Loucy (cell line): ENCODE data around the gene ARRDC1.

Experiments used
- H2AFZ ChIP-seq: fragments of 200-600 bp; sonication (generic); 2 replicates; pipeline ENCODE4 v1.6.0; 2016; ENCODE audit warnings: antibody characterized with exemption, mild to moderate bottlenecking, low read length, moderate library complexity
- H3F3A ChIP-seq: fragments of 200-600 bp; 2 replicates; pipeline ENCODE4 v1.6.0; 2016; ENCODE audit warnings: antibody characterized with exemption, low read depth, mild to moderate bottlenecking
- H3K27me3 ChIP-seq: fragments of 200-600 bp; sonication (generic); 2 replicates; pipeline ENCODE4 v1.6.1; 2014; ENCODE audit warnings: low read length, mild to moderate bottlenecking; ENCODE audit not compliant: insufficient read depth, poor library complexity, severe bottlenecking
- H3K36me3 ChIP-seq: fragments of 200-600 bp; sonication (generic); 2 replicates; pipeline ENCODE4 v1.6.1; 2016; ENCODE audit warnings: low read length; ENCODE audit not compliant: insufficient read depth
- H3K4me1 ChIP-seq: fragments of 200-600 bp; sonication (generic); 2 replicates; pipeline ENCODE4 v1.5.1; 2014; ENCODE audit warnings: low read length, mild to moderate bottlenecking; ENCODE audit not compliant: insufficient read depth, poor library complexity, severe bottlenecking
- H3K4me2 ChIP-seq: fragments of 200-600 bp; sonication (generic); 2 replicates; pipeline ENCODE4 v1.6.0; 2014; ENCODE audit warnings: antibody characterized with exemption, low read length, low read depth, mild to moderate bottlenecking; ENCODE audit not compliant: poor library complexity, severe bottlenecking
- H3K4me3 ChIP-seq: fragments of 200-600 bp; sonication (generic); 2 replicates; pipeline ENCODE4 v1.5.1; 2014; ENCODE audit warnings: low read length, mild to moderate bottlenecking, mixed read lengths; ENCODE audit not compliant: poor library complexity, severe bottlenecking
- H3K79me2 ChIP-seq: fragments of 200-600 bp; sonication (generic); 2 replicates; pipeline ENCODE4 v1.6.1; 2014; ENCODE audit warnings: low read length; ENCODE audit not compliant: insufficient read depth
- H3K9ac ChIP-seq: fragments of 200-600 bp; sonication (generic); 2 replicates; pipeline ENCODE4 v1.6.0; 2014; ENCODE audit warnings: mild to moderate bottlenecking, low read depth, low read length, moderate library complexity; ENCODE audit not compliant: poor library complexity, severe bottlenecking
- H3K9me2 ChIP-seq: fragments of 200-600 bp; sonication (generic); replicated peaks from 2 replicates; pipeline ENCODE4 v1.6.1; 2016; ENCODE audit warnings: low read depth, low read length, mixed read lengths
- H3K9me3 ChIP-seq: fragments of 200-600 bp; sonication (generic); 2 replicates; pipeline ENCODE4 v1.6.1; 2014; ENCODE audit warnings: mild to moderate bottlenecking, antibody characterized with exemption, low read length, low read depth; ENCODE audit not compliant: insufficient read depth
- H4K20me1 ChIP-seq: fragments of 200-600 bp; sonication (generic); 2 replicates; pipeline ENCODE4 v1.6.0; 2014; ENCODE audit warnings: antibody characterized with exemption, low read length, mild to moderate bottlenecking; ENCODE audit not compliant: insufficient read depth, poor library complexity, severe bottlenecking
- EZH2phosphoT487 ChIP-seq: fragments of 200-600 bp; IDR thresholded peaks from 2 replicates; pipeline ENCODE4 v1.6.1; 2018; ENCODE audit warnings: antibody characterized with exemption, mild to moderate bottlenecking, moderate library complexity, borderline replicate concordance
- TF ChIP-seq, protein P1 (sequence below): fragments of 200-600 bp; sonication (generic); conservative IDR thresholded peaks from 2 replicates; pipeline ENCODE4 v1.5.1; 2014; ENCODE audit warnings: mild to moderate bottlenecking, antibody characterized with exemption, low read length

Gene ARRDC1

GRCh38 chr9:137642892-137643291, 37.4 kb downstream of the ARRDC1 start:
- H3K4me2 ChIP-seq = no peak overlapping the region
- H3F3A ChIP-seq = no peaks in the 10 kb centered on the region
- H2AFZ ChIP-seq = no peak overlapping the region
- peaks cover 20% of the 10 kb centered on the region for H3K4me1 ChIP-seq
- H3K79me2 ChIP-seq = peaks cover 98% of the 10 kb centered on the region
- H4K20me1 ChIP-seq = peaks cover 53% of the 10 kb centered on the region
- no peak overlapping the region for H3K9ac ChIP-seq
- H3K9me3 ChIP-seq = no peaks in the 10 kb centered on the region
- H3K27me3 ChIP-seq = no peaks in the 10 kb centered on the region
- H3K36me3 ChIP-seq = peaks cover 11% of the 10 kb centered on the region; the same call in 1 of the 2 replicates
- no peaks in the 10 kb centered on the region for H3K9me2 ChIP-seq
- TF ChIP-seq EZH2phosphoT487 = no peak
- TF ChIP-seq, protein P1, sequence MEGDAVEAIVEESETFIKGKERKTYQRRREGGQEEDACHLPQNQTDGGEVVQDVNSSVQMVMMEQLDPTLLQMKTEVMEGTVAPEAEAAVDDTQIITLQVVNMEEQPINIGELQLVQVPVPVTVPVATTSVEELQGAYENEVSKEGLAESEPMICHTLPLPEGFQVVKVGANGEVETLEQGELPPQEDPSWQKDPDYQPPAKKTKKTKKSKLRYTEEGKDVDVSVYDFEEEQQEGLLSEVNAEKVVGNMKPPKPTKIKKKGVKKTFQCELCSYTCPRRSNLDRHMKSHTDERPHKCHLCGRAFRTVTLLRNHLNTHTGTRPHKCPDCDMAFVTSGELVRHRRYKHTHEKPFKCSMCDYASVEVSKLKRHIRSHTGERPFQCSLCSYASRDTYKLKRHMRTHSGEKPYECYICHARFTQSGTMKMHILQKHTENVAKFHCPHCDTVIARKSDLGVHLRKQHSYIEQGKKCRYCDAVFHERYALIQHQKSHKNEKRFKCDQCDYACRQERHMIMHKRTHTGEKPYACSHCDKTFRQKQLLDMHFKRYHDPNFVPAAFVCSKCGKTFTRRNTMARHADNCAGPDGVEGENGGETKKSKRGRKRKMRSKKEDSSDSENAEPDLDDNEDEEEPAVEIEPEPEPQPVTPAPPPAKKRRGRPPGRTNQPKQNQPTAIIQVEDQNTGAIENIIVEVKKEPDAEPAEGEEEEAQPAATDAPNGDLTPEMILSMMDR = no peak
- no peak overlapping the region for H3K4me3 ChIP-seq

DNA sequence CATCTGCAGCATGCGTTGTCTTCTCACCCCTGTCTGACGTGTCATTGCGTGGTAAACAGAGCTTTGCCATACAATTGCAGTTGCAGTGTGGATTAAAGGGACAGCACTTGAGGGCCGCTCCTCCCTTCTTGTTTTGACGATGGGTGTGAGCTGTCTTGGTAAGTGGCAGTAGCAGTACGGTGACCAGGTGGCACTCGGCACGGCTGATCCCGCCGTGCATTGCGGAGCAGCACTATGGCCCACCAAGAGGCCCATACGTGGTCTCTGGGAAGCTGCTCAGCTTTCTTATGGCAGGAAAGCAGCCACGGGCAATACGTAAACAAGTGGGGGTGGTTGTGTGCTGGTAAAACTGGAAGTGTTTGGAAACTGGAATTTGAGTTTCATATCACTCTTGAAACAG, 38.4 kb downstream of the ARRDC1 start:
- H3K9ac ChIP-seq = no peak overlapping the region
- no peaks in the 10 kb centered on the region for H3F3A ChIP-seq
- H3K4me1 ChIP-seq = peaks cover 15% of the 10 kb centered on the region
- TF ChIP-seq, protein P1 = no peak
- TF ChIP-seq EZH2phosphoT487 = no peak
- H2AFZ ChIP-seq = no peak overlapping the region
- peaks cover 11% of the 10 kb centered on the region; the same call in 1 of the 2 replicates for H3K36me3 ChIP-seq
- H3K79me2 ChIP-seq = peaks cover 98% of the 10 kb centered on the region
- no peaks in the 10 kb centered on the region for H3K27me3 ChIP-seq
- no peak overlapping the region for H3K4me3 ChIP-seq
- H3K9me2 ChIP-seq = no peaks in the 10 kb centered on the region
- peaks cover 45% of the 10 kb centered on the region for H4K20me1 ChIP-seq
- no peaks in the 10 kb centered on the region for H3K9me3 ChIP-seq
- no peak overlapping the region for H3K4me2 ChIP-seq

DNA sequence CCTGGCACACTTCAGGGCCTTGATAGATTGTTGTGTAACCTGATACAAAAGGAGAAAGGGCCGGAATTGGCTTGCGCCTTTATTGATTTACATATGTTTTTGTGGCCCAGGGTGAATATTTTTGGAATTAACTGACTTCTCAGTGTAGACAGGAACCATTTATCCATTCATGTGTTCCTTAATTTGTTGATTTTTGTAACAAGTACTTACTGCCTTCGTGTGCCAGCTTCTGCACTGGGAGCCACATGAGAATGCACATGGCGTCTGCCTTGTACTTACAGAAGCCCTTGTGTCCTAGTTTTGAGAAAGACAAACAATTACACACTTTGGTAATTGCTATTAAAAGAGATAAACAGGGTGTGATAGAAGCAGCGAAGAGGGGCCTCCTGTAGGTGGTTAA, 39.7 kb downstream of the ARRDC1 start:
- peaks cover 10% of the 10 kb centered on the region for H3K4me1 ChIP-seq
- H3K4me3 ChIP-seq = no peak overlapping the region
- H3K4me2 ChIP-seq = no peak overlapping the region
- no peaks in the 10 kb centered on the region for H3K27me3 ChIP-seq
- H3K36me3 ChIP-seq = peaks cover 11% of the 10 kb centered on the region; the same call in 1 of the 2 replicates
- no peaks in the 10 kb centered on the region for H3K9me3 ChIP-seq
- H3K9ac ChIP-seq = no peak overlapping the region
- H3K9me2 ChIP-seq = no peaks in the 10 kb centered on the region
- no peaks in the 10 kb centered on the region for H3F3A ChIP-seq
- peaks cover 97% of the 10 kb centered on the region for H3K79me2 ChIP-seq
- H4K20me1 ChIP-seq = peaks cover 38% of the 10 kb centered on the region
- H2AFZ ChIP-seq = no peak overlapping the region
- no peak for TF ChIP-seq EZH2phosphoT487
- TF ChIP-seq, protein P1 = no peak
